HCT116 (cell line): ENCODE data around the gene CAMKK2. TPM values are rescaled to one million over a fixed set of nuclear protein-coding genes. Genes with fewer than 3 reads are reported as not detected.

Source experiments
- ATAC-seq: fragments of 200-7000 bp; cut with Tn5 transposase; 2 replicates; pipeline ENCODE4 v1.9.1; 2020; ENCODE audit warnings: mild to moderate bottlenecking, moderate library complexity
- BruUV-seq: library from RNA; stranded (reverse); fragments of 400-500 nt; replicated peaks from 2 replicates; lab custom pipeline; 2021; lab: Mats Ljungman, UMichigan
- CTCF ChIA-PET: fragments of 300-600 bp; sonication (Branson Sonifier 250); formaldehyde crosslinking; loops from one replicate; lab custom pipeline; 2021; ENCODE audit warnings: antibody characterized with exemption; lab: Charles Lee
- POLR2A ChIA-PET: fragments of 300-600, 350-600 bp; sonication (Branson Sonifier 250); formaldehyde crosslinking; loops from one replicate; lab custom pipeline; 2021; ENCODE audit warnings: antibody characterized with exemption; lab: Charles Lee
- RAD21 ChIA-PET, 2 experiments: fragments of 300-600 bp; sonication (Branson Sonifier 250); formaldehyde crosslinking; loops; one replicate each; lab custom pipeline; 2023; ENCODE audit warnings: low total read pairs in 2 of 2; ENCODE audit not compliant: uncharacterized antibody in 2 of 2, unreplicated experiment in 2 of 2, low non-redundant PET in 1 of 2; lab: Charles Lee
- DNase-seq: peaks from one replicate; pipeline ENCODE4 v3.0.0-alpha.2; 2010; ENCODE audit warnings: low read depth, low spot score
- H2AFZ ChIP-seq: fragments of 200-600 bp; shearing (Covaris generic), sonication (generic); 2 replicates; pipeline ENCODE4 v1.6.1; 2017; ENCODE audit warnings: low read depth, mixed run types, mixed read lengths, antibody characterized with exemption, low read length; ENCODE audit not compliant: poor library complexity, severe bottlenecking
- H3K27ac ChIP-seq: 2 replicates; pipeline ENCODE4 v1.5.1; 2012; ENCODE audit warnings: low read depth, low read length
- H3K27me3 ChIP-seq: fragments of 200-600 bp; sonication (generic); 2 replicates; pipeline ENCODE4 v1.6.1; 2016; ENCODE audit warnings: mixed run types, low read length, mixed read lengths; ENCODE audit not compliant: insufficient read depth
- H3K36me3 ChIP-seq, 2 experiments: fragments of 200-500 bp in 1 of 2; fragments of 200-600 bp in 1 of 2; sonication (Bioruptor generic) in 1 of 2; sonication (generic) in 1 of 2; 2 replicates each; pipeline versions ENCODE4 v1.5.1 to v1.6.1; 2014 to 2016; ENCODE audit warnings: low read length in 2 of 2, inconsistent platforms in 1 of 2, mixed read lengths in 1 of 2, mixed run types in 1 of 2; ENCODE audit not compliant: insufficient read depth in 2 of 2, control insufficient read depth in 1 of 2
- H3K4me1 ChIP-seq, 2 experiments: fragments of 200-600 bp in 1 of 2; sonication (generic) in 1 of 2; 2 replicates each; pipeline versions ENCODE4 v1.5.1 to v1.6.1; 2012 to 2017; ENCODE audit warnings: low read length in 2 of 2, inconsistent platforms in 1 of 2, mild to moderate bottlenecking in 1 of 2, mixed read lengths in 1 of 2, mixed run types in 1 of 2, moderate library complexity in 1 of 2; ENCODE audit not compliant: insufficient read depth in 2 of 2, control insufficient read depth in 1 of 2
- H3K4me2 ChIP-seq: fragments of 200-600 bp; sonication (generic); 2 replicates; pipeline ENCODE4 v1.6.1; 2017; ENCODE audit warnings: mixed run types, low read length, mixed read lengths
- H3K4me3 ChIP-seq, 2 experiments: fragments of 200-600 bp in 1 of 2; sonication (generic) in 1 of 2; replicated peaks in 1 of 2; 2 replicates each; pipeline ENCODE4 v1.5.1; 2011 to 2016; ENCODE audit warnings: low read length in 2 of 2, control low read depth in 1 of 2, low read depth in 1 of 2, mild to moderate bottlenecking in 1 of 2, mixed read lengths in 1 of 2, mixed run types in 1 of 2
- H3K79me2 ChIP-seq: fragments of 200-600 bp; sonication (generic); 2 replicates; pipeline ENCODE4 v1.6.1; 2017; ENCODE audit warnings: mild to moderate bottlenecking, mixed run types, low read length, moderate library complexity, mixed read lengths; ENCODE audit not compliant: insufficient read depth
- H3K9ac ChIP-seq: fragments of 200-600 bp; sonication (generic); 2 replicates; pipeline ENCODE4 v1.6.1; 2016; ENCODE audit warnings: low read length, mixed read lengths
- H3K9me2 ChIP-seq: fragments of 200-600 bp; sonication (generic), shearing (Covaris generic); 2 replicates; pipeline ENCODE4 v1.6.1; 2017; ENCODE audit warnings: mixed run types, mild to moderate bottlenecking, moderate library complexity; ENCODE audit not compliant: insufficient read depth
- H3K9me3 ChIP-seq, 2 experiments: fragments of 200-500 bp in 1 of 2; fragments of 200-600 bp in 1 of 2; sonication (Bioruptor generic) in 1 of 2; sonication (generic) in 1 of 2; 2 replicates each; pipeline ENCODE4 v1.6.1; 2014 to 2017; ENCODE audit warnings: low read length in 2 of 2, mixed read lengths in 2 of 2, inconsistent platforms in 1 of 2, low read depth in 1 of 2, mild to moderate bottlenecking in 1 of 2, mixed run types in 1 of 2, moderate library complexity in 1 of 2; ENCODE audit not compliant: control insufficient read depth in 1 of 2, insufficient read depth in 1 of 2
- H4K20me1 ChIP-seq: fragments of 200-600 bp; sonication (generic), shearing (Covaris generic); 2 replicates; pipeline ENCODE4 v1.6.1; 2017; ENCODE audit warnings: mixed run types, mild to moderate bottlenecking, moderate library complexity; ENCODE audit not compliant: insufficient read depth
- CBX3 ChIP-seq: IDR thresholded peaks from 2 replicates; pipeline ENCODE4 v1.6.1; 2012; ENCODE audit warnings: low read depth
- ELF1 ChIP-seq: IDR thresholded peaks from 2 replicates; pipeline ENCODE4 v1.6.1; 2012; ENCODE audit warnings: low read depth, borderline replicate concordance
- EZH2 ChIP-seq: fragments of 200-600 bp; sonication (generic); IDR thresholded peaks from 2 replicates; pipeline ENCODE4 v1.6.1; 2017; ENCODE audit warnings: antibody characterized with exemption, mixed run types
- EZH2phosphoT487 ChIP-seq: fragments of 200-600 bp; IDR thresholded peaks from 2 replicates; pipeline ENCODE4 v1.6.1; 2018; ENCODE audit warnings: antibody characterized with exemption, borderline replicate concordance
- FOSL1 ChIP-seq: IDR thresholded peaks from 2 replicates; pipeline ENCODE4 v1.6.1; 2012; ENCODE audit warnings: low read depth
- JUND ChIP-seq: IDR thresholded peaks from 2 replicates; pipeline ENCODE4 v1.6.1; 2012
- POLR2AphosphoS5 ChIP-seq: IDR thresholded peaks from 2 replicates; pipeline ENCODE4 v1.6.1; 2011; ENCODE audit warnings: mild to moderate bottlenecking, low read depth, low read length, moderate library complexity
- SIN3A ChIP-seq: IDR thresholded peaks from 2 replicates; pipeline ENCODE4 v1.6.1; 2012; ENCODE audit warnings: low read depth
- SP1 ChIP-seq: IDR thresholded peaks from 2 replicates; pipeline ENCODE4 v1.6.1; 2012; ENCODE audit warnings: low read depth
- YY1 ChIP-seq: IDR thresholded peaks from 2 replicates; pipeline ENCODE4 v1.6.1; 2011; ENCODE audit warnings: low read length, low read depth, moderate library complexity, mild to moderate bottlenecking; ENCODE audit not compliant: insufficient replicate concordance; ENCODE audit errors: extremely low read depth
- ZFX ChIP-seq: fragments of 450-650 bp; IDR thresholded peaks from 2 replicates; pipeline ENCODE4 v1.6.1; 2017
- intact Hi-C: fragments of 100-400 bp; cut with micrococcal nuclease; formaldehyde crosslinking; loops from 2 replicates; pipeline ENCODE4 v1.10.0; 2022
- total RNA-seq: library from RNA; stranded (reverse); gene quantifications from one replicate; pipeline ENCODE4 v1.2.1, GENCODE V29; 2021; ENCODE audit not compliant: unreplicated experiment
- TF ChIP-seq, protein P1 (sequence below): IDR thresholded peaks from 2 replicates; pipeline ENCODE4 v1.6.1; 2012; ENCODE audit warnings: low read depth
- TF ChIP-seq, protein P2 (sequence below), 3 experiments: fragments of 200-600 bp in 1 of 3; sonication (generic) in 1 of 3; IDR thresholded peaks in 2 of 3; conservative IDR thresholded peaks in 1 of 3; 2 replicates each; pipeline ENCODE4 v1.5.1; 2012 to 2017; ENCODE audit warnings: low read depth in 2 of 3, low read length in 2 of 3, antibody characterized with exemption in 1 of 3, borderline replicate concordance in 1 of 3, control low read depth in 1 of 3, mild to moderate bottlenecking in 1 of 3, mixed read lengths in 1 of 3, mixed run types in 1 of 3, moderate library complexity in 1 of 3; ENCODE audit not compliant: insufficient read depth in 1 of 3
- TF ChIP-seq, protein P3 (sequence below): IDR thresholded peaks from 2 replicates; pipeline ENCODE4 v1.6.1; 2012
- TF ChIP-seq, protein P4 (sequence below): IDR thresholded peaks from 2 replicates; pipeline ENCODE4 v1.6.1; 2011; ENCODE audit warnings: mild to moderate bottlenecking, low read length, moderate library complexity; ENCODE audit not compliant: insufficient replicate concordance; ENCODE audit errors: extremely low read depth

The CAMKK2 gene
- total RNA-seq, 1 experiment from 2014 or later = 33.8 TPM

DNA sequence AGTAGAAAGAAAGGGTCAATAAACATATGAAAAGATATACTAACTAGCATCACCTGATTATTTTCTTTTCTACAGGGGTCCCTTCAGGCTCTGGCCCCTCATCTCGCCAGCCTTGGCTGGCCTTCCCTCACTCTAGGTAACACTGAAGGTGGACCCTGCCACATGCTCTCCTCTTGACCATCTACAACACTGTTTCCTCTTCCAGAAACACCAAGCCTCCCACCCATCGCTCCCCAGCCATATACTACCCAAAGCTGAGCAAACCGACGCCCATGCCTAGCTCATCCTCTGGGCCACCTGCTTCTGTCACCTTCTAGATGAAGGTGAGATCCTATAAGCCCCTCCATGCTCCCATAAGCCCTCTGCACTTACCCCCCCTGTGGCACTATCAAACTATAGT lies 40.9 kb upstream of the CAMKK2 start:
- no peak overlapping the region for H3K27ac ChIP-seq
- CTCF ChIA-PET = no interaction called here
- ATAC-seq (no peak), DNase-seq (no peak)
- peaks cover 29 to 41% of the 10 kb centered on the region in 2 experiments for H3K36me3 ChIP-seq
- no peaks in the 10 kb centered on the region for H3K4me1 ChIP-seq
- H3K79me2 ChIP-seq = no peaks in the 10 kb centered on the region
- RAD21 ChIA-PET = no interaction called here
- H3K4me2 ChIP-seq = no peak overlapping the region
- no peak overlapping the region for H3K4me3 ChIP-seq
- no TSS peak for BruUV-seq
- no peaks in the 10 kb centered on the region for H3K9me3 ChIP-seq
- H3K9ac ChIP-seq = no peak overlapping the region
- no peak overlapping the region for H2AFZ ChIP-seq
- intact Hi-C loops = no loop called here
- POLR2A ChIA-PET = interaction anchor here (1.2 kb wide), 1 partner anchor 14 kb away, joined by 4 read pairs; the partner anchor contains the start of gene ANAPC5
- TF ChIP-seq SIN3A = no peak
- TF ChIP-seq, protein P1, sequence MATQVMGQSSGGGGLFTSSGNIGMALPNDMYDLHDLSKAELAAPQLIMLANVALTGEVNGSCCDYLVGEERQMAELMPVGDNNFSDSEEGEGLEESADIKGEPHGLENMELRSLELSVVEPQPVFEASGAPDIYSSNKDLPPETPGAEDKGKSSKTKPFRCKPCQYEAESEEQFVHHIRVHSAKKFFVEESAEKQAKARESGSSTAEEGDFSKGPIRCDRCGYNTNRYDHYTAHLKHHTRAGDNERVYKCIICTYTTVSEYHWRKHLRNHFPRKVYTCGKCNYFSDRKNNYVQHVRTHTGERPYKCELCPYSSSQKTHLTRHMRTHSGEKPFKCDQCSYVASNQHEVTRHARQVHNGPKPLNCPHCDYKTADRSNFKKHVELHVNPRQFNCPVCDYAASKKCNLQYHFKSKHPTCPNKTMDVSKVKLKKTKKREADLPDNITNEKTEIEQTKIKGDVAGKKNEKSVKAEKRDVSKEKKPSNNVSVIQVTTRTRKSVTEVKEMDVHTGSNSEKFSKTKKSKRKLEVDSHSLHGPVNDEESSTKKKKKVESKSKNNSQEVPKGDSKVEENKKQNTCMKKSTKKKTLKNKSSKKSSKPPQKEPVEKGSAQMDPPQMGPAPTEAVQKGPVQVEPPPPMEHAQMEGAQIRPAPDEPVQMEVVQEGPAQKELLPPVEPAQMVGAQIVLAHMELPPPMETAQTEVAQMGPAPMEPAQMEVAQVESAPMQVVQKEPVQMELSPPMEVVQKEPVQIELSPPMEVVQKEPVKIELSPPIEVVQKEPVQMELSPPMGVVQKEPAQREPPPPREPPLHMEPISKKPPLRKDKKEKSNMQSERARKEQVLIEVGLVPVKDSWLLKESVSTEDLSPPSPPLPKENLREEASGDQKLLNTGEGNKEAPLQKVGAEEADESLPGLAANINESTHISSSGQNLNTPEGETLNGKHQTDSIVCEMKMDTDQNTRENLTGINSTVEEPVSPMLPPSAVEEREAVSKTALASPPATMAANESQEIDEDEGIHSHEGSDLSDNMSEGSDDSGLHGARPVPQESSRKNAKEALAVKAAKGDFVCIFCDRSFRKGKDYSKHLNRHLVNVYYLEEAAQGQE = no peak
- TF ChIP-seq JUND = no peak
- no peak for TF ChIP-seq CBX3
- TF ChIP-seq, protein P2, sequence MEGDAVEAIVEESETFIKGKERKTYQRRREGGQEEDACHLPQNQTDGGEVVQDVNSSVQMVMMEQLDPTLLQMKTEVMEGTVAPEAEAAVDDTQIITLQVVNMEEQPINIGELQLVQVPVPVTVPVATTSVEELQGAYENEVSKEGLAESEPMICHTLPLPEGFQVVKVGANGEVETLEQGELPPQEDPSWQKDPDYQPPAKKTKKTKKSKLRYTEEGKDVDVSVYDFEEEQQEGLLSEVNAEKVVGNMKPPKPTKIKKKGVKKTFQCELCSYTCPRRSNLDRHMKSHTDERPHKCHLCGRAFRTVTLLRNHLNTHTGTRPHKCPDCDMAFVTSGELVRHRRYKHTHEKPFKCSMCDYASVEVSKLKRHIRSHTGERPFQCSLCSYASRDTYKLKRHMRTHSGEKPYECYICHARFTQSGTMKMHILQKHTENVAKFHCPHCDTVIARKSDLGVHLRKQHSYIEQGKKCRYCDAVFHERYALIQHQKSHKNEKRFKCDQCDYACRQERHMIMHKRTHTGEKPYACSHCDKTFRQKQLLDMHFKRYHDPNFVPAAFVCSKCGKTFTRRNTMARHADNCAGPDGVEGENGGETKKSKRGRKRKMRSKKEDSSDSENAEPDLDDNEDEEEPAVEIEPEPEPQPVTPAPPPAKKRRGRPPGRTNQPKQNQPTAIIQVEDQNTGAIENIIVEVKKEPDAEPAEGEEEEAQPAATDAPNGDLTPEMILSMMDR (IDR thresholded peaks at IDR 0.05 in 2 of 3, conservative IDR thresholded peaks at IDR 0.05 in 1 of 3; ENCODE audit: borderline replicate concordance in 1 of 3, insufficient read depth in 1 of 3, low read depth in 2 of 3, low read length in 2 of 3) = no peak
- no peak for TF ChIP-seq POLR2AphosphoS5
- TF ChIP-seq SP1 = no peak
- no peak for TF ChIP-seq EZH2
- no peak for TF ChIP-seq EZH2phosphoT487
- TF ChIP-seq YY1 = no peak
- TF ChIP-seq, protein P3, sequence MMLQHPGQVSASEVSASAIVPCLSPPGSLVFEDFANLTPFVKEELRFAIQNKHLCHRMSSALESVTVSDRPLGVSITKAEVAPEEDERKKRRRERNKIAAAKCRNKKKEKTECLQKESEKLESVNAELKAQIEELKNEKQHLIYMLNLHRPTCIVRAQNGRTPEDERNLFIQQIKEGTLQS = no peak
- TF ChIP-seq ZFX = no peak
- TF ChIP-seq FOSL1 = no peak
- TF ChIP-seq, protein P4, sequence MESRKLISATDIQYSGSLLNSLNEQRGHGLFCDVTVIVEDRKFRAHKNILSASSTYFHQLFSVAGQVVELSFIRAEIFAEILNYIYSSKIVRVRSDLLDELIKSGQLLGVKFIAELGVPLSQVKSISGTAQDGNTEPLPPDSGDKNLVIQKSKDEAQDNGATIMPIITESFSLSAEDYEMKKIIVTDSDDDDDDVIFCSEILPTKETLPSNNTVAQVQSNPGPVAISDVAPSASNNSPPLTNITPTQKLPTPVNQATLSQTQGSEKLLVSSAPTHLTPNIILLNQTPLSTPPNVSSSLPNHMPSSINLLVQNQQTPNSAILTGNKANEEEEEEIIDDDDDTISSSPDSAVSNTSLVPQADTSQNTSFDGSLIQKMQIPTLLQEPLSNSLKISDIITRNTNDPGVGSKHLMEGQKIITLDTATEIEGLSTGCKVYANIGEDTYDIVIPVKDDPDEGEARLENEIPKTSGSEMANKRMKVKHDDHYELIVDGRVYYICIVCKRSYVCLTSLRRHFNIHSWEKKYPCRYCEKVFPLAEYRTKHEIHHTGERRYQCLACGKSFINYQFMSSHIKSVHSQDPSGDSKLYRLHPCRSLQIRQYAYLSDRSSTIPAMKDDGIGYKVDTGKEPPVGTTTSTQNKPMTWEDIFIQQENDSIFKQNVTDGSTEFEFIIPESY = no peak
- no peak for TF ChIP-seq ELF1
- no peaks in the 10 kb centered on the region; the same call in 1 of the 2 replicates for H4K20me1 ChIP-seq
- H3K9me2 ChIP-seq = no peaks in the 10 kb centered on the region
- H3K27me3 ChIP-seq = no peaks in the 10 kb centered on the region
